ENCODE measurements around the gene CCDC6.
"Not testable (repeated sequence)": the region's sequence is repeated elsewhere in the genome, so short reads cannot be mapped to it uniquely, and the experiment has no call there.

CCDC6 gene

GRCh38 chr10:59905731-59906416 lies 482 bp downstream of the CCDC6 start:
- no peak for DNase-seq (ENCODE audit: low read depth in 2 of 2)

DNA sequence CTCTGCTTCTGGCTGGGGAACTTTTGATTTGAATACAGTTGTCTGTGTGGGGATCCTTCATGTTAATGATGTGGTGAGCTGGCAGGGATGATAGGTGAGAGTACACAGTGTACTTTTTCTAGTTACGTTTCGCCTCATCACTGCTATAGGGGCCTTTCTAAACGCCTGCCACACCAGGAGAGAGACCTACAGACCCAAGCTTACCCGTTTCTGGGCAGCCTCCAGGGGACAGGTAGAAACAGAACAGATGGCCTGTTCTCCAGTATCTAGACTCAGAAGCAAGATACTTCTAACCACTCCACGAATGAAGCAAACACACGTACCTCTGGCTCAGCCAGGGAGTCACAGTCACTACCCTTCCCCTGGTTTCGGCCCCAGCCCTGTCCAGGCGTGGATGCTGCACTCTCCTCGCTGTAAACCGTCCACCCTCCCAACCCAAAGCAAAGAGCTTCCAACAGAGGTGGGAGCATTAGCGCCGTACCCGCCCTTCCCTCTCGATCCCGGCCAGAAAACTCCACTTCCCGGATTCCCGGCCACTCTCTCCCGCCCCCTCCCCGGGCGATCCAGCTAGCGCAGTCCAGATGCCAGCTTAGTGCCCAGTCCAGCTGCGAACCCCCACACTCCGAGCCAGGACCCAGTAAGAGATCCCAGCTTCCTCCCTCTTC lies 1.2 kb downstream of the CCDC6 start:
- DNase-seq (ENCODE audit: low read depth in 2 of 2), result no peak

DNA sequence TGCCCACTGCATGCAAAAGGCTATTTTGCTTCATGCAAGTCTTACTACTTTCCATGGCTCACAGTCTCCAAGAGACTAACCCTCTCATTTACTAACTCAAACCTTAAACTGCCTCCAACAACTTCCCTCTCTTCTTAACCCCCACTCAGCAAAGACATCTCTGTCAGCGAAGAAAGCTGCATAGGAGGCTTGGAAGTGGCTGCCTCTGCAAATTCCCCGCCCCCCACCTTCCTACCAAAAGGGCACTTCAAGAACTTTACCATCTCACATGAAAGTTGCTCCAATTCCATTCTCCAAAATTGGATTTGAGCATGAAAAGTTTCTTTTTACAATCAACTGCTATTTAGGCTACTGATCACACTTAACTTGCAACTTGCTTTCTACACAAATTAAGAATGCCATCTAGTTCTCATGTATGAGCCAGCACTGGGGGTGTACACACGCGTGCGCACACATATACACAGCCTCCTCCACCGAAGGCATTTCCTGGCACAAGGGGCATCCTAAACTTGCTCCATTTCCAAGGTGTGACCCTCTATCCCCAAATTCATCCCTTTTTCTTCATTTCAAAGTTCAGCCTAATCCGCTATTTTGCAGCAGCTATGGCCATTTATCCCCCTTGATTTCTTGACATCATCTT lies 1.8 kb downstream of the CCDC6 start:
- DNase-seq (ENCODE audit: low read depth in 2 of 2), result no peak

DNA sequence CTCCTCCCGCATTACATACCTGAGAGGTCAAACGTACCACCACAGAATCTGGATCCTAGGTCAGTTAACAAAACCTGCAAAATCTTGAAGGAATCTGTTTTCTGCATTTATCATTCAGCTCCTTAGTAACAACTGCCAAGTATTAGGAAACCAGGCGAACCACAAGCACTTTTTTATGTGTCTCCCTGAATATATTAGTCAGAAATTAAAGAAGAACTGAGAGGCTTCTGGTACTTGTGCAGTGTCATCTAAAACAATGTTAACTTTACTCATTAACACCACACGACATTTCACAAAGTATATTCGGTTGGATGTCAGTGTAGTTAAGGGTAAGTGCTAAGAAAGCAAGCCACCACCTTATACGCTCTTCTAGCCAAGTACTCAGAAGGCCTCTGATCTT lies 2.5 kb downstream of the CCDC6 start:
- DNase-seq (ENCODE audit: low read depth in 2 of 2), result no peak

DNA sequence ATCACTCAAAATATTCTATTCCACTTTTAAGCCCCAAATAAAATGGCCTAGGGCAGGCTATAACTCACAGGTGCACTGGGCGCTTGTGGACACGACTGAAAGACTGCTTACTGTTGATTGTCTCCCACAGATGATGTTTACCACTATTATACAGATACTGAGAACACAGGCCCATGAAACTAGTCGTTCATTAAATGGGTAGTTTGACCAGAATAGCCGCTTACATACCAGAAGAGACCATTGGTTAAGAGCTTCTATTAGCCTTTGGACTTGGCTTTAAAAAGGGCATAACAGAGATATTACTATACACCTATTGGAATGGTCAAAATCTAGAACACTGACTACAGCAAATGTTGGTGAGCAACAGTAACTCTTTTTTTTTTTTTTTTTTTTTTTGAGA lies 4.3 kb downstream of the CCDC6 start:
- DNase-seq (ENCODE audit: low read depth in 2 of 2), result no peak

DNA sequence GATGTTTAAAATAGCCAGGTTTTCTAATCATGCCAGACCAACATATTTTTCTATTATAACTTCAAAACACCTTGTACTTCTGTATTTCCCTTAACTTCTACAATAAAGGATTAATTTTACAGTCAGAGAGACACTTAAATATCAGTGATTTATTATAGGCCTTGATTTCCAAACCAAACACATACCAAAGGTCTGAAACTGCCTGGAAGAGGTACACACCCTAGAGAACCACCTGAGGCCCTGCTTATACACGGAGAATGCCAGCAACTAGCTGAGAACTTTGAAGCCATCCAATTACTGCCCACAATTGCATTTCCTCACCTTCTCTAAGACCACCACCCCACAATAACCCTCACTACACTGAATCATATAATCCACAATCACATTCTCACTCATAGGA lies 4.9 kb downstream of the CCDC6 start:
- no peak for DNase-seq (ENCODE audit: low read depth in 2 of 2)

DNA sequence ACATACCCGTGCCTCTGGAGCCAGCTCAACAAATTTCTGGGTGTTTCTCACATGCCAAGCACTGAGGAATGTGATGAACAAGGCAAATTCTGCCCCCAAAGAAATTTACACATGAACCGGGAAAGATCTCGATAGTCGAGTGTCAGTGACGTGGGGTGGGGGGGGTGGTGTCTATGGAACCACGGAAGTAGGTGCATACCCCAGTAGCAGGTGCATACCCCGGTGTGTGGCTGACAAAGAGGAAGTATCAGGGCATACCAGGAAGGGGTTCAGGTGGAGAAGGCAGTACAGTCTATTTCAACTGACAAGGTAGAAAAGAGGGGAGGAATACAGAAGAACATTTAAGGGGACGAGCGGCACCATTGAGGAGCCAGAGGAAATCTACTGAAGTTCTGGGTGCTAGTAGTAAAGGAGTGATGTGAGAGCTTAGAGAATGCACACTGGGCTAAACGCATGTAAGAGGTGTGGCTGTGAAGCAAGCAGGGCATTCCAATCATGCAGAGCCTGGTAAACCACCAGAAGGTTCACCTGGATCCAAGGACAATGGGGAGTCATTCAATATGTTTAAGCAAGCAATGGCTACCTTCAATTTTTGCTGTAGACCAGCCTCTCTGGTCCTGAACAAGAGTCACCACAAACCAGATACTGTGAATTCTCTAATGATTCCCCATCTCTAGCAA lies 6.2 kb downstream of the CCDC6 start:
- DNase-seq (ENCODE audit: low read depth in 2 of 2), result no peak

GRCh38 chr10:59898125-59898835 lies 8.1 kb downstream of the CCDC6 start:
- DNase-seq (ENCODE audit: low read depth in 2 of 2), result no peak

DNA sequence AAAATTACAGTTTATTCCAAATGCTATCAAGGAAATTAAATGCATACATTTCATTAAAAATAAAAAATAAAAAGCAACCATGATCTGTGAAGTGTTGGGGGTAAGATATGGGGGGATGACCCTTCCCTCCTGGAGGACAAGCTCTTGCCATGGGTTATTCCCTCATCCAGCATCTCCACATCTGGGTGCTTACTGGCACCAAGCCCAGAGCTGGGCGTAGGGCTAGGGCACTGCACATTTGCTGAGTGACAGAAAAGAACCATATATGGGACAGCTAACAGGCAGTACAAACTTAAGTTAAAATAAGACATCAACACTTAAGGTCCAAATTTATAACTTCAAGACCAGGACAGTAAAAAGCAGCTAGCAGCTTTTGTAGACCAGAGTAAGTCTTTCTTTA lies 10.2 kb downstream of the CCDC6 start:
- no peak for DNase-seq (ENCODE audit: low read depth in 2 of 2)

DNA sequence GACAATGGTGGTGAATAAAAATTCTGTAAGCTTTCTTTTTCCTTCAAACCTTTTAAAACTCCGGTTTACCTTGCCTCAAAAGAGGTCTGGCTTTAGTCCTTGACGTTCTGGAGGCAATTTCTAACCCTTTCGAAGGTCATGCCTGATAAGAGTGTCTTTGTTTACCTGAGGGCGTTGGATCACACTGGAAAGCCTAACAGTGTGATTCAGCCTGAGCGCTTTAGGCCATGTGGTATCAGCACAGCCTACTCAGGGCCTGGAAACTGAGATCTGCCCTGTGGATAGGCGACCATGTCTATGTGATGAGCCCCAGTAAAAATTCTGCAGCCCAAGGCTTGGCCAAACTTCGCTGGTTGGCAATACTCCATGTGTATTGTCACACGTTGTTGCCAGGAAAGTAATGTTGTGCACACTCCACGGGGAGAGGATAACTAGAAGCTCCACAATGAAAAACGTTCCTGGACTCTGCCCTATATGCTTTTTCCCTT lies 10.7 kb downstream of the CCDC6 start:
- no peak for DNase-seq (ENCODE audit: low read depth in 2 of 2)

GRCh38 chr10:59894114-59894513 lies 12.2 kb downstream of the CCDC6 start:
- DNase-seq (ENCODE audit: low read depth in 2 of 2), result no peak

DNA sequence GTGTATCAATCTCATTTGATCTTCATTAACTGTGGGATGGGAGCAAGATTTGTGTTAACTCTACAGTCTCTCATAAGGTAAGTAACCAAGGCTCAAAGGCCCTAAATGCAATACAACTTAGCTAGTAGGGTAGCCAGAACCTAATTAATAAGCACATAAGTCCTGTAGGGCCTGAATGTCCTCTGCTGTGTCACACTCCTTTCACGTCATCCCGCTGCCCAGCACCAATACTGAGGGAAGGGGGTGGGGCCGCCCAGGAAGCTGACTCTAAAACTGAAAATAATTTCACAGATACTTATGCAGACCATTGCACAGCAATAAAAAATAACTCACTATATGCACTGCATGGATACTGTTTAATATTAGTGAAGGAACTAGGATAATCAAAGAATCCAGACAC lies 13.7 kb downstream of the CCDC6 start:
- DNase-seq (ENCODE audit: low read depth in 2 of 2), result no peak

DNA sequence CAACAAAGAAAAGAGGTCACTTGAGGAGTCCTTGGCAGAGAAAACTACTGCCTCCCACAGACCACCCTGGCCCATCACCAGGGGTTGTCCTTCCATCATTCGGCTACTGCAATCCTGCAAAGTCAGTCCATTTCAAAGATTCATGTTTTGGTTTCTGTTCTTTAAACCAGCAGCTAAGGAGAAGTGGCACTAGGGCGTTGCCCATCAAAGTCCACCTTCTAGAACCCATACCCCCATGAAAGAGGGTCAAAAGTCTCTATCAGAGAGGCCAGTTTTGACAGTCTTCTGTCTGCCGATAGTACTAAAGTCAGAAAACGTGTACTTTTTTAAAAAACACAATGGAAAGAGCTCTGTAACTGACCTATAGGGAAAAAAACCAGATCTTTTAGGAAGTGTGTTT lies 14.4 kb downstream of the CCDC6 start:
- no peak for DNase-seq (ENCODE audit: low read depth in 2 of 2)

DNA sequence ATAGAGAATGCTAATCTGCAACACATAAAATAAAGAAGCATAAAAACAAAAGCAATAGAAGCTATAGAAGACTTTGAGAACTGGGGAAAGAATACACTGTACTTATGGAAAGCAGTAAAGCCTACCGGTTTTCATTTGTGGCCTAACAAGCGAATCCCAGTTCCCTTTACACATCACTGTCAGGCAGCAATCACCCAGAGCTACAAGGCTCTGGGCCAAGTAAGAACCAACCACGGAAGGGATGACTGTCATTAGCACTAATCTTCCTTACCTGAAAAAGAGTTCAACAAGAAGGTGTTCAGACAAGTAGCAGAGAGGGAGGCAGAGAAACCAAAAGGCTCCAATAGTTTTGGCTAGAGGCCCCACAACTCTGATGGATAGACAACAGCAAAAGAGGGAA lies 15.0 kb downstream of the CCDC6 start:
- DNase-seq (ENCODE audit: low read depth in 2 of 2), result no peak

DNA sequence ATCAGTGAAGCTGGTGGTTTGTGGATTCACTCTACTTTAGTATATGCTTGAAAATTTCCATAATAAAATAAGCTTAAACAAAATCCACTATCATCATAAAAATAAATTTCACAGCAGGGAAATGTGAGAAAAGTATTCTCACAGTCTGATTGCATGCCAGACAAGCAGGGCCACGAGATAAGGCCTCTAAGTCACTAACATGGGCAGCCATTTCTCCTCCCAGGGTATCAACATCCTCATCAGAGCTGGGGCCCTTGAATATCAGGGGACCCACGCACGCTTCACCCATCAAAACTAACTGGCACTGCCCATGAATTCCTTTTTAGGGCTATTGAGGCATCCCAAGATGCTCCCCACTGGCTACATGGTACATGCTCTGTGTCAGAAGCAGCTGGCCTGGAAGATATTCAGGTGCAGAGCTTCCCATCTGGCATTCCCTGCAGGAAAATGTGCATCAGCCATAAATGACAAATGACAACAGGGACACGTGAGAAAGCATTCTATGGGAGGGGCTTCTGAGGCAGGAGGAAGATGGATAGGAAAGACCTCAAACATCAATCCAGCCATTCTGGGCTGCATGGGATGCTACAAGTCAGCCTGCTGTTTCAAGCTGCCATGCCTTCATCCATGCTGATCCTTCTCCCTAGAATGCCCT lies 17.4 kb downstream of the CCDC6 start:
- DNase-seq (ENCODE audit: low read depth in 2 of 2), result no peak

DNA sequence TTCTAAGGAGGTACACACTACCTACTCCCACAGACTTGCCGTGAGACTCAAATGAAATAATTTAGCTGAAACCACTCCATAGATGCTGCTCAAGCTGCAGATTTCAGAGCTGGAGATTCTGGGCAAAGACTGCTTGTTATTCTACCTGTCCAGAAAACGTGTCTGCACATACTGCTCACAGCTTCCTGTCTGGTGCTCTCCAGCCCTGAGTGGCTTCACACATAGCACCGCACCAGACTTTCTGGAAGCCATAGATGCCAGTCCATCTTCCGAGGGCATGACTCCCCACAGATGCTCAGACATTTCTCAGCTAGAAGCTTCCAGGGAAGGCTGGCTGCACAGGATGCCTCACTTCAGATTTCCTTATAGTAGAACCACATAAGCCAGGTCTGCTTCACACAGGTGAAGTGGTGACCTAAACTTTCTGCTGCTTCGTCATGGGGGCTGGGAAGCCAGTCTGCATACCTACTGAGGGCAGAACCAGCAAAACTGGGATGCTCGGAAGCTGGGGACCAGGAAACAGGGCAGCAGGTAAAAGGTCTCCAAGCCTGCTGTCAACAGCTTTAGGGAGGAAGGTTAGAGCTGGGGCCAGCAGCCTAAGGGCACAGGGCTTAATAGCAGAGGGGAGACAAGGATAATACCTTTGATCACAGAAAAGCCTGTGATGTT lies 18.2 kb downstream of the CCDC6 start:
- no peak for DNase-seq (ENCODE audit: low read depth in 2 of 2)

DNA sequence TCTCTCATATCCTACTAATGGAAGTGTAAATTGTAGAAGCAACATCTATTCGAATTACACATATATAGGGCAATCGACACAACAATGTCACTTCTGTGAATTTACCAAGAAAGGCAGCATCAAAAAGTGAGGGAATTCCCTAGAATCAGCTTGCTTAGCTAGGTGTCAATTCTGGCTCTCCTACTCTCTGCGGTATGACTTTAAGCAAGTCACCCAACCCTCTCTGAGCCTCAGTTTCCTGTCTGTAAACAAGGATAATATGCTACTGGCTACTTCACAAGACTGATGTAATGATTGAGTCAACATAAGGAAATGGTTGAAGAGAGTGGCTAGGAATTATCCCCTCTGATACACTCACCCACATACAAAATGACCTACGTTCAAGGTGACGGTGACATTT lies 19.4 kb downstream of the CCDC6 start:
- no peak for DNase-seq (ENCODE audit: low read depth in 2 of 2)

- DNase-seq (ENCODE audit: low read depth in 2 of 2), result no peak
Observed at GRCh38 chr10:59885430-59886134, 20.8 kb downstream of the CCDC6 start.

DNA sequence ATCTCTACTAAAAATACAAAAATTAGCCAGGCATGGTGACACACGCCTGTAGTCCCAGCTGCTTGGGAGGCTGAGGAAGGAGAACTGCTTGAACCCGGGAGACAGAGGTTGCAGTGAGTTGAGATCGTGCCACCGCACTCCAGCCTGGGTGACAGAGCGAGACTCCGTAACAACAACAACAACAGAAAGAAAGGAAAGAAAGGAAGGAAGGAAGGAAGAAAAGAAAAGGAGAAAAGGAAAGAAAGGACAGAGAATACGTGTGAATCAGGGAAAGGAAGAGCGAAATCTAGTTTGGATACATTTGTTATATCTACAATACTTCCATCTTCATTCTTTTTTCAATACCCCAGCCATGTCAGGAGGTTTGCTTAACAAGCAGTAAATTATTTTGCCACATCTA lies 21.5 kb downstream of the CCDC6 start:
- DNase-seq (ENCODE audit: low read depth in 2 of 2), result not testable (repeated sequence)

GRCh38 chr10:59881640-59882039 lies 24.7 kb downstream of the CCDC6 start:
- no peak for DNase-seq (ENCODE audit: low read depth in 2 of 2)

Measured in activated CD8-positive, alpha-beta memory T cell treated with anti-CD3 and anti-CD28 coated beads for 4 hours (primary cell).